CD4-positive, alpha-beta T cell (primary cell): ENCODE data around the gene GALR3. TPM values are rescaled to one million over a fixed set of nuclear protein-coding genes. Genes with fewer than 3 reads are reported as not detected.

Source experiments
- ATAC-seq: fragments of 200-7000 bp; cut with Tn5 transposase; one replicate; pipeline ENCODE4 v1.10.0; 2022; ENCODE audit warnings: mild to moderate bottlenecking; ENCODE audit not compliant: poor library complexity
- CTCF ChIA-PET: fragments of 350-600 bp; sonication (Branson Sonifier 250); formaldehyde crosslinking; loops from one replicate; lab custom pipeline; 2021; ENCODE audit warnings: antibody characterized with exemption, inconsistent platforms; lab: Charles Lee
- POLR2A ChIA-PET: fragments of 350-600 bp; sonication (Branson Sonifier 250); formaldehyde crosslinking; loops from one replicate; lab custom pipeline; 2021; ENCODE audit warnings: antibody characterized with exemption, inconsistent platforms; lab: Charles Lee
- DNase-seq, 14 experiments: peaks; one replicate each; pipeline ENCODE4 v3.0.0-alpha.2; 2013 to 2020; ENCODE audit warnings: mixed read lengths in 2 of 14
- H3K27ac ChIP-seq, 2 donors: one replicate each; pipeline versions ENCODE4 v1.5.1 to v1.7.0; 2013; ENCODE audit warnings: low read length in 2 of 2, low read depth in 1 of 2, mild to moderate bottlenecking in 1 of 2
- H3K27me3 ChIP-seq, 2 experiments: 1 replicate in 1 of 2; 2 replicates in 1 of 2; pipeline versions ENCODE4 v1.6.1 to v1.7.0; 2013; ENCODE audit warnings: low read length in 2 of 2, control low read depth in 1 of 2, mild to moderate bottlenecking in 1 of 2, moderate library complexity in 1 of 2; ENCODE audit not compliant: insufficient read depth in 2 of 2, control insufficient read depth in 1 of 2
- H3K36me3 ChIP-seq: one replicate; pipeline ENCODE4 v1.6.1; 2013; ENCODE audit warnings: low read length, control low read depth; ENCODE audit not compliant: insufficient read depth
- H3K4me1 ChIP-seq: one replicate; pipeline ENCODE4 v1.6.1; 2013; ENCODE audit warnings: low read length, control low read depth; ENCODE audit not compliant: insufficient read depth
- H3K4me3 ChIP-seq: one replicate; pipeline ENCODE4 v1.5.1; 2013; ENCODE audit warnings: mild to moderate bottlenecking, low read length, moderate library complexity
- H3K9me3 ChIP-seq, 2 experiments: 1 replicate in 1 of 2; 2 replicates in 1 of 2; pipeline versions ENCODE4 v1.6.1 to v1.7.0; 2013; ENCODE audit warnings: low read length in 2 of 2, mild to moderate bottlenecking in 2 of 2, control low read depth in 1 of 2, moderate library complexity in 1 of 2; ENCODE audit not compliant: control insufficient read depth in 1 of 2, insufficient read depth in 1 of 2
- H3K27ac Mint-ChIP-seq: one replicate; pipeline ENCODE4 v1.8.0; 2020; ENCODE audit warnings: mixed read lengths
- H3K27me3 Mint-ChIP-seq: one replicate; pipeline ENCODE4 v1.8.0; 2021; ENCODE audit warnings: mixed read lengths
- H3K36me3 Mint-ChIP-seq: one replicate; pipeline ENCODE4 v1.8.0; 2021; ENCODE audit warnings: low read depth, mixed read lengths
- H3K4me1 Mint-ChIP-seq: one replicate; pipeline ENCODE4 v1.8.0; 2021; ENCODE audit warnings: low read depth, mixed read lengths
- H3K4me3 Mint-ChIP-seq: one replicate; pipeline ENCODE4 v1.8.0; 2020; ENCODE audit warnings: mild to moderate bottlenecking, mixed read lengths
- H3K9me3 Mint-ChIP-seq: one replicate; pipeline ENCODE4 v1.8.0; 2020; ENCODE audit warnings: mixed read lengths
- intact Hi-C, 2 experiments: fragments of 100-400 bp; cut with DNase I in 1 of 2; cut with micrococcal nuclease in 1 of 2; formaldehyde crosslinking; loops; one replicate each; pipeline versions ENCODE4 v1.15.1 to v1.9.0; 2023 to 2025; cut with DNase I, micrococcal nuclease
- total RNA-seq, 174 experiments: library from RNA in 2 of 174; stranded (reverse) in 2 of 174; gene quantifications; one replicate each; pipeline ENCODE4 v1.2.3 and lab custom pipeline; 2021 to 2026
- TF ChIP-seq, protein P1 (sequence below): fragments of 200-600 bp; IDR thresholded peaks from one replicate; pipeline ENCODE4 v1.8.0; 2022; ENCODE audit warnings: antibody characterized with exemption, mild to moderate bottlenecking

Gene GALR3
- total RNA-seq, 2 experiments from 2014 or later: not detected

- Mint-ChIP-seq H3K4me1 (peaks cover 46% of the 10 kb centered on the region), H3K4me3 (peak within 1 kb of the TSS; percentile 84), H3K27ac (no peak within 1 kb of the TSS), H3K27me3 (peaks cover 43% of the 10 kb centered on the region), H3K9me3 (no peaks in the 10 kb centered on the region), H3K36me3 (no peaks in the 10 kb centered on the region)
- peaks cover 61% of the 10 kb centered on the region for H3K4me1 ChIP-seq
- peak; percentile 81 for ATAC-seq
- POLR2A ChIA-PET: interaction anchor here (0.6 to 2.3 kb wide), 9 partner anchors 10 to 510 kb away, joined by 3 to 12 read pairs (median 3); partner anchors contain the start of genes ANKRD54, C22orf23, CSNK1E and MICALL1
- peaks cover 0 to 19% of the 10 kb centered on the region in 2 experiments for H3K9me3 ChIP-seq
- intact Hi-C loops: loop anchor here in 1 of 2 experiments (2.0 to 5.0 kb wide), 3 partner anchors 35 to 145 kb away; partner anchors contain the start of genes ANKRD54, C22orf23 and POLR2F
- peak; percentile 61 to 96 (median 79) for DNase-seq
- H3K27ac ChIP-seq: no peak within 1 kb of the TSS
- no peaks in the 10 kb centered on the region for H3K36me3 ChIP-seq
- peaks cover 50 to 66% of the 10 kb centered on the region in 2 experiments for H3K27me3 ChIP-seq
- TF ChIP-seq, protein P1, sequence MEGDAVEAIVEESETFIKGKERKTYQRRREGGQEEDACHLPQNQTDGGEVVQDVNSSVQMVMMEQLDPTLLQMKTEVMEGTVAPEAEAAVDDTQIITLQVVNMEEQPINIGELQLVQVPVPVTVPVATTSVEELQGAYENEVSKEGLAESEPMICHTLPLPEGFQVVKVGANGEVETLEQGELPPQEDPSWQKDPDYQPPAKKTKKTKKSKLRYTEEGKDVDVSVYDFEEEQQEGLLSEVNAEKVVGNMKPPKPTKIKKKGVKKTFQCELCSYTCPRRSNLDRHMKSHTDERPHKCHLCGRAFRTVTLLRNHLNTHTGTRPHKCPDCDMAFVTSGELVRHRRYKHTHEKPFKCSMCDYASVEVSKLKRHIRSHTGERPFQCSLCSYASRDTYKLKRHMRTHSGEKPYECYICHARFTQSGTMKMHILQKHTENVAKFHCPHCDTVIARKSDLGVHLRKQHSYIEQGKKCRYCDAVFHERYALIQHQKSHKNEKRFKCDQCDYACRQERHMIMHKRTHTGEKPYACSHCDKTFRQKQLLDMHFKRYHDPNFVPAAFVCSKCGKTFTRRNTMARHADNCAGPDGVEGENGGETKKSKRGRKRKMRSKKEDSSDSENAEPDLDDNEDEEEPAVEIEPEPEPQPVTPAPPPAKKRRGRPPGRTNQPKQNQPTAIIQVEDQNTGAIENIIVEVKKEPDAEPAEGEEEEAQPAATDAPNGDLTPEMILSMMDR: no peak
- peak within 1 kb of the TSS; percentile 58 for H3K4me3 ChIP-seq
- CTCF ChIA-PET: interaction anchor here (0.6 to 4.1 kb wide), 3 partner anchors 10 to 108 kb away, joined by 3 to 22 read pairs (median 3); no protein-coding TSS in a partner anchor
Observed at GRCh38 chr22:37807410-37808293, 15.5 kb upstream of the GALR3 start, which contains the start of gene GCAT. GCAT (plus strand) TSS chr22:37807934; CDS start chr22:37807968, 34 bp downstream.

- peak overlapping the region; percentile 84 for H3K4me3 Mint-ChIP-seq
- intact Hi-C loops: loop anchor here in 1 of 2 experiments (5.0 kb wide), 2 partner anchors 34 to 144 kb away; partner anchors contain the start of genes ANKRD54, C22orf23 and POLR2F
- peaks cover 36% of the 10 kb centered on the region for H3K27me3 Mint-ChIP-seq
- H3K27ac Mint-ChIP-seq: no peak overlapping the region
- peaks cover 44 to 60% of the 10 kb centered on the region in 2 experiments for H3K27me3 ChIP-seq
- no peak for ATAC-seq
- DNase-seq: no peak
- CTCF ChIA-PET: interaction anchor here (1.4 to 4.1 kb wide), 2 partner anchors 10 to 55 kb away, joined by 3 to 22 read pairs; no protein-coding TSS in a partner anchor
- TF ChIP-seq, protein P1: no peak
- H3K27ac ChIP-seq: no peak overlapping the region
- POLR2A ChIA-PET: interaction anchor here (0.6 to 2.3 kb wide), 7 partner anchors 11 to 509 kb away, joined by 3 to 12 read pairs (median 3); partner anchors contain the start of genes ANKRD54, C22orf23, CSNK1E and POLR2F
- H3K9me3 Mint-ChIP-seq: no peaks in the 10 kb centered on the region
- H3K36me3 Mint-ChIP-seq: no peaks in the 10 kb centered on the region
- H3K4me1 Mint-ChIP-seq: peaks cover 40% of the 10 kb centered on the region
- H3K4me1 ChIP-seq: peaks cover 55% of the 10 kb centered on the region
- peaks cover 0 to 19% of the 10 kb centered on the region in 2 experiments for H3K9me3 ChIP-seq
- no peaks in the 10 kb centered on the region for H3K36me3 ChIP-seq
- H3K4me3 ChIP-seq: peak overlapping the region; percentile 58
Observed at GRCh38 chr22:37808294-37808657, 14.9 kb upstream of the GALR3 start.

- DNase-seq: no peak
- no peak for ATAC-seq
- intact Hi-C loops: loop anchor here in 1 of 2 experiments (5.0 kb wide), 2 partner anchors 32 to 142 kb away; partner anchors contain the start of genes ANKRD54, C22orf23 and POLR2F
- no peak overlapping the region for H3K27ac ChIP-seq
- no peak overlapping the region for H3K4me3 ChIP-seq
- peaks cover 41% of the 10 kb centered on the region for H3K4me1 ChIP-seq
- Mint-ChIP-seq H3K4me3 (peak overlapping the region; percentile 45), H3K9me3 (no peaks in the 10 kb centered on the region), H3K4me1 (peaks cover 30% of the 10 kb centered on the region), H3K27me3 (peaks cover 25% of the 10 kb centered on the region), H3K36me3 (no peaks in the 10 kb centered on the region), H3K27ac (no peak overlapping the region)
- TF ChIP-seq, protein P1: no peak
- POLR2A ChIA-PET: no interaction called here
- H3K9me3 ChIP-seq: peaks cover 0 to 10% of the 10 kb centered on the region in 2 experiments
- CTCF ChIA-PET: interaction anchor here (1.4 to 4.1 kb wide), 2 partner anchors 8 to 54 kb away, joined by 3 to 22 read pairs; no protein-coding TSS in a partner anchor
- H3K36me3 ChIP-seq: no peaks in the 10 kb centered on the region
- H3K27me3 ChIP-seq: peaks cover 36 to 51% of the 10 kb centered on the region in 2 experiments
Observed at GRCh38 chr22:37809672-37810333, 13.4 kb upstream of the GALR3 start.
